Measurements from ENCODE around the gene CHRNB1. TPM values are rescaled to one million over a fixed set of nuclear protein-coding genes. Genes with fewer than 3 reads are reported as not detected.

Gene CHRNB1
- total RNA-seq, 2 donors from 2014 or later: 6.9 to 10.4 TPM

DNA sequence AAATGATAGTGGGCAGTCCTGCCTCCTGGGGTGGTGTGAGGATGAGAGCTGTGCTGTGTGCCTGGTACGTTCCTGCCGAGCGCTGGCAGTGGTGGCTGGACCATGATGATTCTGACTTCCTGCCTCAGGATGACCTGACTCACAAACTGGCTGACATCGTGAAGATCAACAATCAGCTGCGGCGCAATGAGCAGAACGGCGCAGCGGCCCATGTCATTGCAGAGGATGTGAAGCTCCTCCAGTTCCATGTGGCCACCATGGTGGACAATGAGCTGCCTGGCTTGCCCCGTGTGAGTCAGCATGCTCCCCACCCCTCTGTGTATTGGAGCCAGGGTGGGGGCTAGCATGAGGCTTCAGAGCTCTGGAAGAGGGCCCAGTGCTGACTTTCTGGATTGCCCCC lies 52.4 kb downstream of the CHRNB1 start:
- intact Hi-C loops (cut with DNase I): no loop called here
- WGBS: 89% methylated on average over 10 of the region's 10 CpGs

DNA sequence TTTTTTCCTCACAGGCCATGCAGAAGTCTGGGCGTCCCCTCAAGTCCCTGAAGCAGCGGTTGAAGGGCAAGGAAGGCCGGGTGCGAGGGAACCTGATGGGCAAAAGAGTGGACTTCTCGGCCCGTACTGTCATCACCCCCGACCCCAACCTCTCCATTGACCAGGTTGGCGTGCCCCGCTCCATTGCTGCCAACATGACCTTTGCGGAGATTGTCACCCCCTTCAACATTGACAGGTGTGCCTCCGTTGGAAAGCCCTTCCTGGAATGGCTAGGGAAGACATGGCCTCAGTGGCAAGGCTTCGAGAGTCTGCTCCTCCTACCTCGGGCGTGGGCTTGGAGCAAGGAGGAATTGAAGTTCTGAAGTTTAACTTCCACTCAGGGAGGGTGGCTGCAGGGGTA lies 52.8 kb downstream of the CHRNB1 start:
- TF ChIP-seq POLR2AphosphoS5 (IDR thresholded peaks at IDR 0.05) (no peak), POLR2A (IDR thresholded peaks at IDR 0.05) (no peak)
- TF ChIP-seq, protein P1, sequence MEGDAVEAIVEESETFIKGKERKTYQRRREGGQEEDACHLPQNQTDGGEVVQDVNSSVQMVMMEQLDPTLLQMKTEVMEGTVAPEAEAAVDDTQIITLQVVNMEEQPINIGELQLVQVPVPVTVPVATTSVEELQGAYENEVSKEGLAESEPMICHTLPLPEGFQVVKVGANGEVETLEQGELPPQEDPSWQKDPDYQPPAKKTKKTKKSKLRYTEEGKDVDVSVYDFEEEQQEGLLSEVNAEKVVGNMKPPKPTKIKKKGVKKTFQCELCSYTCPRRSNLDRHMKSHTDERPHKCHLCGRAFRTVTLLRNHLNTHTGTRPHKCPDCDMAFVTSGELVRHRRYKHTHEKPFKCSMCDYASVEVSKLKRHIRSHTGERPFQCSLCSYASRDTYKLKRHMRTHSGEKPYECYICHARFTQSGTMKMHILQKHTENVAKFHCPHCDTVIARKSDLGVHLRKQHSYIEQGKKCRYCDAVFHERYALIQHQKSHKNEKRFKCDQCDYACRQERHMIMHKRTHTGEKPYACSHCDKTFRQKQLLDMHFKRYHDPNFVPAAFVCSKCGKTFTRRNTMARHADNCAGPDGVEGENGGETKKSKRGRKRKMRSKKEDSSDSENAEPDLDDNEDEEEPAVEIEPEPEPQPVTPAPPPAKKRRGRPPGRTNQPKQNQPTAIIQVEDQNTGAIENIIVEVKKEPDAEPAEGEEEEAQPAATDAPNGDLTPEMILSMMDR (IDR thresholded peaks at IDR 0.05): no peak
- 98% methylated on average over 14 of the region's 14 CpGs for WGBS
- H3K4me1 ChIP-seq (replicated peaks): no peaks in the 10 kb centered on the region
- intact Hi-C loops (cut with DNase I): no loop called here
- no peaks in the 10 kb centered on the region for H3K9me3 ChIP-seq
- H3K27ac ChIP-seq: no peak overlapping the region
- H3K36me3 ChIP-seq: peaks cover 25 to 54% of the 10 kb centered on the region in 2 donors
- no peak overlapping the region for H3K4me3 ChIP-seq
- H3K27me3 ChIP-seq (replicated peaks; ENCODE audit: insufficient read depth): no peaks in the 10 kb centered on the region
- no peak for DNase-seq (ENCODE audit: low spot score)

More for the DNA sequence above, 52.4 kb downstream of the CHRNB1 start:
- Histone ChIP-seq H3K27ac (no peak overlapping the region), H3K4me1 (replicated peaks) (no peaks in the 10 kb centered on the region), H3K9me3 (no peaks in the 10 kb centered on the region), H3K4me3 (no peak overlapping the region), H3K36me3 (peaks cover 21 to 50% of the 10 kb centered on the region in 2 donors), H3K27me3 (replicated peaks; ENCODE audit: insufficient read depth) (no peaks in the 10 kb centered on the region)
- DNase-seq (ENCODE audit: low spot score): no peak
- TF ChIP-seq POLR2AphosphoS5 (IDR thresholded peaks at IDR 0.05) (no peak), POLR2A (IDR thresholded peaks at IDR 0.05) (no peak)
- TF ChIP-seq, protein P1 (IDR thresholded peaks at IDR 0.05): no peak

DNA sequence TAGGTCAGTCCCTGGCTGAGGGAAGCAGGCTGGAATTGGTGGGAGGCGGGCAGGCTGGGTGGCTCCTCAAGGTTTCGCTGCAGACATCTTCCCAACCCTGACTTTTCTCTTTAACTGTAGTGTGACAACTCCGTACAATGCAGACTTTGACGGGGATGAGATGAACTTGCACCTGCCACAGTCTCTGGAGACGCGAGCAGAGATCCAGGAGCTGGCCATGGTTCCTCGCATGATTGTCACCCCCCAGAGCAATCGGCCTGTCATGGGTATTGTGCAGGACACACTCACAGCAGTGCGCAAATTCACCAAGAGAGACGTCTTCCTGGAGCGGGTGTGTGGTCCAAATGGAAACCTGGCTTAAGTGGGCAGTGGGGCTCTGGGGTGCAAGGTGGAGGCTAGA lies 54.3 kb downstream of the CHRNB1 start:
- intact Hi-C loops (cut with DNase I): no loop called here
- no peaks in the 10 kb centered on the region for H3K27me3 ChIP-seq (replicated peaks; ENCODE audit: insufficient read depth)
- H3K4me1 ChIP-seq (replicated peaks): no peaks in the 10 kb centered on the region
- no peak for DNase-seq (ENCODE audit: low spot score)
- peaks cover 30 to 66% of the 10 kb centered on the region in 2 donors for H3K36me3 ChIP-seq
- no peaks in the 10 kb centered on the region for H3K9me3 ChIP-seq
- TF ChIP-seq, protein P1 (IDR thresholded peaks at IDR 0.05): no peak
- no peak for TF ChIP-seq POLR2A (IDR thresholded peaks at IDR 0.05)
- TF ChIP-seq POLR2AphosphoS5 (IDR thresholded peaks at IDR 0.05): no peak
- no peak overlapping the region for H3K27ac ChIP-seq
- H3K4me3 ChIP-seq: no peak overlapping the region
- 87% methylated on average over 11 of the region's 11 CpGs for WGBS

DNA sequence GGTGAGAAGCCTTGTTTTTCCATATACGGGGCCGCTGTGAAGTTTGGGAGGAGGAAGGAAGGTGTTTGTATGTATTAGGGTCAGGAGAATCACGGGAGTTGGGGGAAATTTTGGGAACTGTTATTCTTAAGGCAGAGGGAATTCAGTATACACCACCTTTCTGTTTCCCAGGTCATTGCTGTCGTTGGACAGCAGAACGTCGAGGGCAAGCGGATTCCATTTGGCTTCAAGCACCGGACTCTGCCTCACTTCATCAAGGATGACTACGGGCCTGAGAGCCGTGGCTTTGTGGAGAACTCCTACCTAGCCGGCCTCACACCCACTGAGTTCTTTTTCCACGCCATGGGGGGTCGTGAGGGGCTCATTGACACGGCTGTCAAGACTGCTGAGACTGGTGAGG lies 56.9 kb downstream of the CHRNB1 start:
- intact Hi-C loops (cut with DNase I): no loop called here
- TF ChIP-seq, protein P1 (IDR thresholded peaks at IDR 0.05): no peak
- no peak for TF ChIP-seq POLR2A (IDR thresholded peaks at IDR 0.05)
- DNase-seq (ENCODE audit: low spot score): no peak
- H3K27ac ChIP-seq: no peak overlapping the region
- H3K4me1 ChIP-seq (replicated peaks): no peaks in the 10 kb centered on the region
- H3K27me3 ChIP-seq (replicated peaks; ENCODE audit: insufficient read depth): no peaks in the 10 kb centered on the region
- H3K4me3 ChIP-seq: no peak overlapping the region
- WGBS: 79% methylated on average over 14 of the region's 14 CpGs
- H3K9me3 ChIP-seq: no peaks in the 10 kb centered on the region
- H3K36me3 ChIP-seq: peaks cover 26 to 54% of the 10 kb centered on the region in 2 donors

DNA sequence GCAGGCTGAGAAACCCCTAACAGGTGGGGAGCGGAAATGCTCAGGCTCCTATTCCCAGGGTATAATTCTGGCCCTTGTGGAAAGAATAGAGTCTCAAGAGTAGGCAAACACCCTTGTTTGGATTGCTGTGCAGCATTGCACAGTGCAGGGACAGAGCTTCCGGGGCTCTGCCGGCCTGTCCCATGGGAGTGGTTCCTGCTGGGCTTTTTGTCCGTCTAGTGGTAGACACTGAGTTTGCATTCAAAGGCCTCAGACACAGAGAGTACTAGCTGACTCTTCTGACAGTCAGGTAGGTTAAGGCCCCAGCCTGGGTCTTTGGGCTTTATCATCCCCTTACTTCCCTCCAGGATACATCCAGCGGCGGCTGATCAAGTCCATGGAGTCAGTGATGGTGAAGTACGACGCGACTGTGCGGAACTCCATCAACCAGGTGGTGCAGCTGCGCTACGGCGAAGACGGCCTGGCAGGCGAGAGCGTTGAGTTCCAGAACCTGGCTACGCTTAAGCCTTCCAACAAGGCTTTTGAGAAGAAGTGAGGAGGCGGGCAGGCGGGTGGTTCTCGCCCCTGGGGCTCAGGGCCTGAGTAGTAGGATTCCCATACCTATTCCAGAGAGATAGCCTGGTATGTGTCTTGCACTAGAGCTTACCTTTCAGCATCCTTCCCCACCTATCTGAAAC lies 57.4 kb downstream of the CHRNB1 start:
- H3K36me3 ChIP-seq: peaks cover 26 to 48% of the 10 kb centered on the region in 2 donors
- no peaks in the 10 kb centered on the region for H3K9me3 ChIP-seq
- no peaks in the 10 kb centered on the region for H3K4me1 ChIP-seq (replicated peaks)
- no peaks in the 10 kb centered on the region for H3K27me3 ChIP-seq (replicated peaks; ENCODE audit: insufficient read depth)
- DNase-seq (ENCODE audit: low spot score): no peak
- intact Hi-C loops (cut with DNase I): no loop called here
- H3K4me3 ChIP-seq: no peak overlapping the region
- WGBS: 93% methylated on average over 20 of the region's 20 CpGs
- TF ChIP-seq, protein P1 (IDR thresholded peaks at IDR 0.05): no peak
- TF ChIP-seq POLR2AphosphoS5 (IDR thresholded peaks at IDR 0.05) (no peak), POLR2A (IDR thresholded peaks at IDR 0.05) (no peak)
- no peak overlapping the region for H3K27ac ChIP-seq
